Mammary microvascular endothelial cell (primary cell): ENCODE measurements around the gene RBP3. TPM values are rescaled to one million over a fixed set of nuclear protein-coding genes. Genes with fewer than 3 reads are reported as not detected.

Source experiments
- total RNA-seq: library from RNA; depleted of rRNA; stranded (reverse); fragments of >200 nt; gene quantifications from 2 replicates; pipeline ENCODE4 v1.2.3, GENCODE V29; 2015

Gene RBP3
- not detected in 2 replicates for total RNA-seq

DNA sequence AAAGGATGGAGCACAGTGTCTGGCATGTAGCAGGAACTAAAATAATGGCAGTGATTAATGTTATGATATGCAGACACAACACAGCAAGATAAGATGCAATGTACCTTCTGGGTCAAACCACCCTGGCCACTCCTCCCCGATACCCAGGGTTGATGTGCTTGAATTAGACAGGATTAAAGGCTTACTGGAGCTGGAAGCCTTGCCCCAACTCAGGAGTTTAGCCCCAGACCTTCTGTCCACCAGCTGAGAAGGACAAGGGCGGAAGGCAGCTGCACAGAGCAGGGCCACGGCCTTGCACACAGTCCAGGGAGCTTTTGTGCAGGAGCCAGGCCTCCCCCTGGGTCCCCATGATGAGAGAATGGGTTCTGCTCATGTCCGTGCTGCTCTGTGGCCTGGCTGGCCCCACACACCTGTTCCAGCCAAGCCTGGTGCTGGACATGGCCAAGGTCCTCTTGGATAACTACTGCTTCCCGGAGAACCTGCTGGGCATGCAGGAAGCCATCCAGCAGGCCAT lies at the start of gene RBP3:
RBP3 (plus strand) TSS at position 226 of the 514 bp plus-strand sequence; CDS start at position 348, 122 bp downstream.

DNA sequence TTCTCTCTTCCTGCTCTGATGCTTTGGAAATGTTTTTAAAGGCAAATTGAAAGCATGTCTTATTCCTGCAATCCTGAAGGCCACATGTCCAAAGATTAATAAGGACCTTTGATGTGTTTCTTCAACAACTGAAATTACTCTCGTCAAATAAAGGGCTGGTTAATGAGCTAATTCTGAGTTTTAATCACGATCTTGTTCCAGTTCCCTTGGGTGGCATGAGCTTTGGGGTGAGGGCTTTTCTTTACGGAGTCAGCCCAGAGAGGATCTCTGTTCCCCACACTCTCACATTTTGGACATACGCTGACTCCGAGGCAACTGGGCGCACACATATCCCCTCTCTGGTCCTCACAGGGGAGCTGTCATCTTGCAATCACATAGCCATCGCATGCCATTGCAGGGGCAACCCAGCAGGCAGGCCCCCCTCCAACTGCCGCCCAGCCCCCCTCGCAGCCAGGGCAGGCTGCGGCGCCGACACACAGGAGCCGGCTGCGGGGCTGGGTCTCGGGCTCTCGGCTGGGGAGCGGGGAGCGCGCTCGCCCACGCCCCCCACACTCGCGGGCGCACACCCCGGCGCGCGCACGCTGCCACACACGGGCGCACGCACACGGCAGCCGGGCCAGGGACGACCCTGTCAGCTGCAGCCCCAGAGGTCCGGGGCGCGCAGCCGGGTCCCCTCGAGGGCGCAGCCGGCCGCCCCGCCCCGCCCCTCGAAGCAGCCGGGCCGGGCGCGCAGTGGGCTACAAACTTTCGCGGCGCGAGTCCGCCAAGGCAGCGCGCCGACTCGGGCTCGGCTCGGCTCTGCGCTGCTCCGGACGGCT lies 48.3 kb upstream of the RBP3 start, which contains the start of gene GDF10:
GDF10 (plus strand) TSS at position 587 of the 818 bp plus-strand sequence. CDS start 455 bp downstream, outside the sequence.

DNA sequence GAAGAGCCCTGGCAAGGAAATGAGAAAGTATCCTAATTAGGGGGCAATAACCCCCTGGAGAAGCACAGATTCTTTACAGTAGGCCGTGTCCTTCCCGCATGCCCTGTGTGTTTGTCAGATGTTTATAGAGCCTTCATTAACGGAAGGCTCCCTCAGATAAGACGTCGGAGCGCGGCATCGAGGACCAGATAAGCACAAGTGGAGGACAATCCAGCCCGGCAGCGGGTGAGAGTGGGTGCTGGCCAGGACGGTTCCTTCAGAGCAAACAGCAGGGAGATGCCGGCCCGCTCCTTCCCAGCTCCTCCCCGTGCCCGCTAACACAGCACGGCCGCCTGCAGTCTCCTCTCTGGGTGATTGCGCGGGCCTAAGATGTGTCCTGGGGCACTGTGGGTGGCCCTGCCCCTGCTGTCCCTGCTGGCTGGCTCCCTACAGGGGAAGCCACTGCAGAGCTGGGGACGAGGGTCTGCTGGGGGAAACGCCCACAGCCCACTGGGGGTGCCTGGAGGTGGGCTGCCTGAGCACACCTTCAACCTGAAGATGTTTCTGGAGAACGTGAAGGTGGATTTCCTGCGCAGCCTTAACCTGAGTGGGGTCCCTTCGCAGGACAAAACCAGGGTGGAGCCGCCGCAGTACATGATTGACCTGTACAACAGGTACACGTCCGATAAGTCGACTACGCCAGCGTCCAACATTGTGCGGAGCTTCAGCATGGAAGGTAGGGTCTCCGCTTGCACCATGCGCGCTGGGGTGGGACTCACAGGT lies 25.7 kb upstream of the RBP3 start, which contains the start of gene GDF2:
GDF2 (plus strand) TSS at position 155 of the 762 bp plus-strand sequence; CDS start at position 370, 215 bp downstream.

DNA sequence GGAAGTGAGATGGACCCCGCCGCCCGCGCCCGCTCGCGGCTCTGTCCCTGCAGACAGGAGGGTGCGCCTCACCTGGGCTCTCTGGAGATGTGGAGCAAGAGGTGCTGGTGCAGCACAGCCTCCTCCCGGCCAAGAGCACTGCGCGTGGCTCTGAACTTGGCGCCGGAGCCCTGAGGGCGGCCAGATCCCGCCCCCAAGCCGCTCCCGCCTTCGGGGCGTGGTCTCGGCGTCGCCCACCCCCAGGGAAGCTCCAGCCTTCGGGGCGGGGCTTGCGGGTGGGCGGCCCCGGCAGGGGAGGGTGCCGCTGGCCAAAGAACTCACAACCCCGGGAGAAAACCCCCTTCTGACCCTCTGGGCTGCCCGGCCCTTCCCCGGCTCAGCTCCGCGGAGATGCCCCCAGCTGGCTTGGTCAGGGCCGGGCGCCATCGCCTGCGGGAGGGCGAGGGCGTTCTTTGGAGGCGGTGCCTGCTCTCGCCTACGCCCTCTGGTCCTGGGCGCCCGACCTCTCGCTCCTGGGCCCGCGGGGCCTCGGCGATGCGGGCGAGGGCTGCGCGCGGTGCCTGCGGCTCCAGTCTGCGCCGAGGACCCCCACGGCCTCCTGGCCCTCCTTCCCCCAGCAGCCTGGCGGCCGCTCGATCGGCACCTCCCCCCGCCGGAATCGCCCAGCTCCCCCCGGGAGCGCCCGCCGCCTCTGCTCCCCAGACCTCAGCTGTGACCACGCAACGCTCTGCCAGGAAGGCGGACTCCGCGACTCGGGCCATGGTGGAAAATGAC lies 36.2 kb downstream of the RBP3 start, which contains the start of gene ZNF488:
ZNF488 (minus strand) TSS at position 146 of the 774 bp plus-strand sequence. CDS start 15,464 bp downstream, outside the sequence.

Other genes starting within 250 kb of the RBP3 start
- not detected in 2 replicates for gene GDF10, start 48.2 kb upstream of the RBP3 start, total RNA-seq
- gene GDF2, start 25.9 kb upstream of the RBP3 start, total RNA-seq: not detected in 2 replicates
- 0.07 and 0.15 TPM in 2 replicates for gene ZNF488, start 35.9 kb downstream of the RBP3 start, total RNA-seq
- gene ANXA8, start 135.8 kb downstream of the RBP3 start, total RNA-seq: not detected in 2 replicates
- gene FAM25G, start 143.3 kb downstream of the RBP3 start, total RNA-seq: not detected in 2 replicates
- 1.3 and 1.8 TPM in 2 replicates for gene AGAP9, start 175.3 kb downstream of the RBP3 start, total RNA-seq